GM11168 (cell line): ENCODE data around the gene HLA-E.
"Not testable (repeated sequence)": the region's sequence is repeated elsewhere in the genome, so short reads cannot be mapped to it uniquely, and the experiment has no call there.

Source experiments
- in situ Hi-C: fragments of 300-500 bp; cut with MboI; formaldehyde crosslinking; loops from one replicate; pipeline ENCODE4 v1.12.0; 2022; ENCODE audit warnings: low sequenced_read_pairs; ENCODE audit not compliant: unreplicated experiment

Gene HLA-E

GRCh38 chr6:30500421-30501355 is 11.4 kb downstream of the HLA-E start:
- in situ Hi-C loops: no loop called here

DNA sequence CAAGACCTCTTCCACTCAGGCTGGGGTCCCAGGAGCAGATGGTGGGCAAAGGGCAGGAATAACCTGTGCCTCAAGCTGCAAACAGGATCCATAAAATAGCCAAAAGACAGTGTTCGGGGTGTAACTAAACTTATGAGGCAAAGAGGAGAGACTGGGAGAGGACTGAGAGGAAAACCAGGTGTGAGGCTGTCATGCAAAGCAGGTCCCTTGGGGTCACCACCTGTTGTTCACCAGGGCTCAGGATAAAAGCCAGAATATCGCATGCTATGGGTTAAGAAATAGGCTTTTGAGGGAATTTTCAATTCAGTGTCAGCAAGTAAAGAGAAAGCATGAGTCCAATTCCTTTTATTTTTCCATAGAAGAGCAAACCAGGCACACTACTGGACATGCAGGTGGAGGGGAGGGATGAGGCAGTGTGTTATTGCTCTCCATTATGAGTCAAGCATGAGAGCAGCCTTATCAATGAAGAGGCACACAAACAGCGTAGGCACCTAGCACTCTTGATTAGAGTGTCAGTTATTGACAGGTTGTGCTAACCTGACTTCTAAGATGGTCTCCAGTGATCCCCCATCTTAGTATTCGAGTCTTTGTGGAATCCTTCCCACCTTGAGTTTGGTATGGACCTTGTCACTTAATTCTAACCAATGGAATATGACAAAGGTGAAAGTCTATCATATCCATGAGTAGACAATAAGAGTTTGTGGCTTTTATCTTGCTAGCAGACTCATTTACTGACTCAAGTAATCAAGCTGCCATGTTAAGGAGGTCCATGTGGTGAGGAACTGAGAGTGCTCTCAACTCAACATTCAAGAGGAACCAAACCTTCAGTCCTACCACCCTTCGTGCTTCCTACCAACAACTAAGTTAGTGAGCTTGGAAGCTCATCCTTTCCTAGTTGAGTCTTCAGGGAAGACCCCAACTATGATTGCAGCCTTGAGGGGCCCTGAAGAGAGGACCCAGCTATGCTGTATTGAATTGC is 18.8 kb downstream of the HLA-E start:
- in situ Hi-C loops: no loop called here

DNA sequence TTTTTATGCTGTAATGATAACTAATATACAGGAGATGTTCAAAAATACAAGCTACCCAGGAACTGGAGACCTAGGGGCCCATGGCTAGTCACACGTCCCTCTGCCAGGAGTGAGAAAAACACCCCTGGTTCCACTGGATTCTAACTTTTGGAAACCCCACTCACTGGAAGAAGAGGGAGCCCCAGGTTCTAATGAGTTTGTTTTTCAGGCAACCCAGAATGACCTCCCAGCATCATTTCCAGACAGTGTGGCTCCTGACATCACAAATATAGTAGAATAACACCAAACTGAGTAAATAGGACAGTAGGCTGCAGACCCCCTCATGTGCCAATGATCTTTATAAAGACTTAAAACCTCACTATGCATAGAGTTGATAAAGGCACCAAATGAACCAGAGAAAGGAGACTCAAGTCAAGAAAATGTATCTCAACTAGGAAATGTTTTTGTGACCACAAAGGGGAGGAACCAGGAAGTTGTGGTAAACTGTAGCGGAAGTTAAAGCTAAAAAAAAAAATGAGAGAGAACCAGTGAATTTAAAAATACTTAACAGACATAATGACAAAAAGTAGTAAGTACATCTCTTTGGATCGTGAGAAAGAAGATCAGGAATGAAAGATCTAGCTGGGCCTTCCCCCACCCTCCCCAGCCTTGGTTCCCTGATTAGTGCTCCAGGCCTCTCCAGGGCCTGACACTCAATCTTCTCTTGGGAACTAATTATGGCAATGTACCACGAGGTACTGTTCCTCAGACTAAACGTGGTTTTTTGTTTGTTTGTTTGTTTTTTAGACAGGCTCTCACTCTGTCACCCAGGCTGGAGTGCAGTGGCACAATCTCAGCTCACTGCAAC is 19.8 kb downstream of the HLA-E start:
- in situ Hi-C loops: no loop called here

DNA sequence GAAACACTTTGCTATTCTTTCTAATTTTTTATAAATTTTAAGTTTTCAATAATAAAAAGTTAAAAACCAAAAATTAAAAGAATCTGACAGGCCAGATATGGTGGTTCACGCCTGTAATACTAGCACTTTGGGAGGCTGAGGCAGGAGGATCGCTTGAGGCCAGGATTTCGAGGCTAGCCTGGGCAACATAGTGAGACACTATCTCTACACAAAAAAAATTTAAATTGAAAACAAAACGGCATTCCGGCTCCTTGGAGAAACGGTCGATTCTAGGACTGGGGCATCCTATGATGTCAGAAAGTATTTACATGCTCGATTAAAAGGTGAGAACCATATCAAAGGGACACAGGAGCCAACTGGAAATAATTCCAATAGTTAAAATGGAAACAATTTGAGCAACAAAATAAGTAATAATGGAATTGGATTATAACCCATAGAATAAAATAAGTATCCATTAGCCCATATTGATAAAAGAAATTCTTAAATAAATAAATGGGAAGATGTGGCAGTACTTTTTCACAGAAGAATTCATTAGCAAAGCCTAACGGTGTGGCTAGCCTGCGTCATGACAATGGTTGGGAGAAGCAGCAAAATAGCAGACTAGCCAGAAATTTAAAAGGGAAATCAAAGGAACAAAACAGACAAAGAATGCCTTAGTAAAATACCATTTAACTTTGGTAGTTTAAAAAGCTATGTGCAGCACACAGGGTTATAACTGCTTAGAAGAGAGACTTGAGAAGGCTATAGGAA is 21.3 kb downstream of the HLA-E start:
- in situ Hi-C loops: no loop called here

DNA sequence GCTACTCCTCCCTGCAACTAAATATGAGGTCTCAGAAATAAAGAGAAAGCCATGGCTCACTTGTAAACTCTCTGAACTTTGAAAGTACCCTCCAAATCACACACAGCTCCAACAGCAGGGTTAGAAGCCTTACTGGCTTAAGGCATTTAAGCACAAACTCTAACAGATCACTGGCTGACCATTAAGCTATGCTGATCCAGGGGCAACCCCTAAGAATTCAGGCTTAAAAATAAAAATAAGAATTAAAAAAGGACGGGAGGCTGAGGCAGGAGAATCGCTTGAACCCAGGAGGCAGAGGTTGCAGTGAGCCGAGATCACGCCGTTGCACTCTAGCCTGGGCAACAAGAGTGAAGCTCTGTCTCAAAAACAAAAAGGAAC is 21.8 kb downstream of the HLA-E start:
- in situ Hi-C loops: no loop called here

DNA sequence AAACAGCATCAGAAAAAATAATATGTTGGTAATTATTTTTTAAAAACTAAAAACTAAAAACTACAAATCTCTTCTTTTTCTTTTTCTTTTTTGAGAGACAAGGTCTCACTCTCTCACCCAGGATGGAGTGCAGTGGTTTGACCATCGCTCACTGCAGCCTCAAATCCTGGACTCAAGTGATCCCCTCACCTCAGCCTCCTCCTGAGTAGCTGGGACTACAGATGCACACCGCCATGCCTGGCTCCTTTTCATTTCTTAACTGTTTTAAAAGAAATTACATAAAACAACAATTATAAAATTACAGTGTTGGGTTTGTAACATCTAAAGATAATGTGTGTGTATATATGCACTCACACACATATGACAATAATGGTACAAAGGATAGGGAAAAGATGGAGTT is 24.1 kb downstream of the HLA-E start:
- in situ Hi-C loops: no loop called here

DNA sequence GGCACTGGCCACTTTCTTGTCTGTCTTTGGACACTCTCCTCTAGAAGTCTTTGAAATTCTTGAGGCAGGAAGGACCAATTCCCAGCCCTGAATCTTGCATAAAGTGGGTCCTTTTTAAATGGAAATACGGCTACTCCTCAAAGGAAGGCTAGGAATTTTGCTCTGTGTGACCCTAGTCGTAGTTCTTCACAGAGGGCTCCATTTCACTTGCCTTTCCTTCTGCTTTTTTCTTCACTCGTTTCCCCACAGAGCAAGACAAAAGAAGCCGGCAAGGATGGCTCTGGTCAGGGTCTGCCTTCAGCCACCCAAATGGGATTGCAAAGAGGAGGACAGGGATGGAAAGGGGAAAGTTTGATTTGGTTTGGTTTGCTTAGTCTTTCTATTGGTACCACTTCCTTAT is 25.8 kb downstream of the HLA-E start:
- in situ Hi-C loops: no loop called here

DNA sequence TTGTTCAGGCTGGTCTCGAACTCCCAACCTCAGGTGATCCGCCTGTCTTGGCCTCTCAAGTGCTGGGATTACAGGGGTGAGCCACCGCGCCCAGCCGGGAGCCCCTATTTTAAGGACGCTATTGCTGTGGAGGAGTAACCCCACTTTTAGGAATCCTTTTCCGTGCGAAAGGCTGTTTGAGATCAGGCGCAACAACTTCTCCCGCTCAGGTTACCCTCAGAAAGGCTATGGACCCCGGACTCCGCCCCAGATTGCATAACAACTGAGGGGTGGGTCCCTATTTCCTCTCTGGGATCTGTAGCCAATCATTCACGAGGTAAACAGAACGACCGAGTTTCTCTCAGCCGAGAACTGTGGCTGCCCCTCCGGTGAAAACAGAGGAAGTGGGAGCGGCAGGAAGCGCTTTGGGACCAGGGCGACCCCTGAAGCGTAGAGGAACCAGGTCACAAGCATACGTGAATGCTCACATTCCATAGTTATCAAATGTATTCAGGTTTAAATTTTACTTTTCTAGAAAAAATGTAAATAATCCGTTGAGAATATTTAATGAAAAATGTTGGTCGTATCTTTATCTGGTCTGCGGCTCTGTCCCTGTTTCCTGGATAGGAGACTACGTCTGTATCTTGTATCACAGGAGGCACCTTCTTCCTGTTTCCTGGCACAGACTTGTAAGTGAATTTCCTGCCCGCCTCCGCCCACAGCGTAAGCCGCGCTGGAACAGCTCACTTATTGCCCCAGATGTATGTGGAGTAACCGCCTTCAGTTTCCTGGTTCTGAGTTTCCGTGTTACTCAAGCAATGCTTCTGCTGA is 26.8 kb downstream of the HLA-E start:
- in situ Hi-C loops: no loop called here

- in situ Hi-C loops: not testable (repeated sequence)
Observed at GRCh38 chr6:30516754-30517076, 27.4 kb downstream of the HLA-E start.

- in situ Hi-C loops: not testable (repeated sequence)
Observed at GRCh38 chr6:30517767-30518504, 28.6 kb downstream of the HLA-E start.

GRCh38 chr6:30518505-30519145 is 29.3 kb downstream of the HLA-E start:
- in situ Hi-C loops: not testable (repeated sequence)

- in situ Hi-C loops: no loop called here
Observed at GRCh38 chr6:30520522-30520921, 31.2 kb downstream of the HLA-E start.

- in situ Hi-C loops: not testable (repeated sequence)
Observed at GRCh38 chr6:30521082-30521481, 31.8 kb downstream of the HLA-E start.

GRCh38 chr6:30521952-30522351 is 32.6 kb downstream of the HLA-E start:
- in situ Hi-C loops: not testable (repeated sequence)

GRCh38 chr6:30526444-30526843 is 37.1 kb downstream of the HLA-E start:
- in situ Hi-C loops: not testable (repeated sequence)

DNA sequence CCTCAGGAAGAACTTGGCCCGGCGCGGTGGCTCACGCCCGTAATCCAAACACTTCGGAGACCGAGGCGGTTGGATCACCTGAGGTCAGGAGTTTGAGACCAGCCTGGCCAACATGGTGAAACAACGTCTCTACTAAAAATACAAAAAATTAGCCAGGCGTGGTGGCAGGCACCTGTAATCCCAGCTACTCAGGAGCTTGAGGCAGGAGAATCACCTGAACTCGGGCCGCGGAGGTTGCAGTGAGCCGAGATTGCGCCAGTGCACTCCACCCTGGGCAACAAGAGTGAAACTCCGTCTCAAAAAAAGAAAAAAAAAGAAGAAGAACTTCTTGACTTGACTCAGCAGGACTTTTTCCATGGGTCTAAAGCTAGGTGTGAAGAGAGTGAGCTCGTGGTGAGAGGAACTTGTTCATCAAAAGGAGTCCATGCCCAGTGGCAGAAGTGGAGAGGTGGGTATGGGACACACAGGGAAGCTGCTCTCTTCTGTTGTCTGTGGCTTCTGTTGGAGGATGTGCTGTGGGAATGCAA is 40.1 kb downstream of the HLA-E start:
- in situ Hi-C loops: not testable (repeated sequence)

- in situ Hi-C loops: no loop called here
Observed at GRCh38 chr6:30530014-30530413, 40.7 kb downstream of the HLA-E start.
